NCI-H2081 treated with DMSO at 0.1 percent for 48 hours (cell line): ENCODE results near the gene TTC39B.

Experiments used
- DNase-seq: peaks from one replicate; lab custom pipeline; 2025; lab: John Stamatoyannopoulos, UW

The TTC39B gene

DNA sequence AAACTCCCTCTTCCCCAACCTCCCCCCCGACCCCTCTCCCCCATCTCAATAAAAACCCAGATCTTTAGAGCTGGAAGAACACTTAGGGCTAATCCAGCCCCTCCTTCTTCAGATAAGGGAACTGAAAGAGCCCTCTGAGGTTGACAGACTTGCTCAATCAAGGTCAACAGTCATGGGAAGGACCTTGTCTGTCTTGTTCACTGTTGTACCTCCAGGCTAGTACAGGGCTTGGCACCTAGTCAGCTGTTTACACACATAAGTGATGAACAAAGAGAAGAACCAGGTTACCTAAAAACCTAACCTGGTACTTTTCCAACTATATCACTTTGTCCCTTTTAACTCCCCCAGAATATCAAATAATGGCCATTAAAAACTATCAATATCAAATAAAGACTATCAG lies 2.4 kb downstream of the TTC39B start:
- DNase-seq: no peak

DNA sequence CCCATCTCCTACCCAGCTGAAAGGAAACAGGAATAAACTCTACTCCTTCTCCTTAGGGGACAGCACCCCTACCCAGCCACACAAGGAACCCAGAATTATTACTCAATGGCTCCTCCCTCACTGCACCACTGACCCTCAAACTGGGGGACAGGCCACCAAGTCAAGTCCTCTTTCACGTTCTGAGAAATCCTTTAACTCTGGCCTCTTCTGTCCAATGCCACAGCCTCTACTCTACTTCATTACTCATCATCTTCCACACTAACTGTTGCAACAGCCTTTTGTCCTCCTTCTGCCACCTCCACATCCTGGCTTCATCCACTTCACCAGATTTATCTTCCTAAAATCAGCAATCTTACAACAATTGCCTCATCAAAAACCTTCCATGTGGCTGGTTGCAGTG lies 6.8 kb downstream of the TTC39B start:
- DNase-seq: no peak

DNA sequence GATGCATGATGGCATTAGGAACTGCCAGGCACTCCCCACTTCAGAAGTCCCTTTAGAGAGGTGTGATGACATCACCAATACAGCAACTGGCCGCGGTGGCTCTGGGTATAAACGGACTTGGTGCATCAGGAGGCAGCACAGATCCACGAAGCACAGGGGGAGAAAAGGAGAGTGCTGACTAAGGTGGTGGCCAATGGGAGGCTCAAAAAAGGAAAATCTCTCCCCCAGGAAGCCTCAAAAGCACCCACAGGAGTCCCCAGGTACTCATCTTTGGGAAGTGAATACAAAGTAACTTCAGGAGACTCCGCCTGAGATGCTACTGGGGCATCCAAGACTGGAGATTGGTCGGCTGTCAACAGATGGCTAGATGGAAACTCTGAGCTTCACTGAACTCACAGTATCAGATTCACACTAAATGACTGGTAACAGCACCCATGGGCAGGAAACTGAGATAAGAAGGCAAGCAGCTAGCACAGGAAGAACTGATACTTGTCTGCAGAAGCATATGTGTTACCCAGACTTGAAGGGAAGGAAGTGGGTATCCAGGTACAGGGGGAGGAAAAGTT lies 7.6 kb downstream of the TTC39B start:
- DNase-seq: no peak

DNA sequence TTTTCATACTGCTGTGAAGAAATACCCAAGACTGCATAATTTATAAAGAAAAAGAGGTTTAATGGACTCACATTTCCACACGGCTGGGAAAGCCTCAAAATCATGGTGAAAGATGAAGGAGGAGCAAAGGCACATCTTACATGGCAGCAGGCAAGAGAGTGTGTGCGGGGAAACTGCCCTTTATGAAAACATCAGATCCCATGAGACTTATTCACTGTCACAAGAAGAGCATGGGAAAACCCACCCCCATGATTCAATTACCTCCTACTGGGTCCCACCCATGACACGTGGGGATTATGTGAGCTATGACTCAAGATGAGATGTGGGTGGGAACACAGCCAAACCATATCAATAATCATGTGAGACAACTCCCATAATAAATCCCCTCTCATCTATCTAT lies 8.7 kb downstream of the TTC39B start:
- no peak for DNase-seq

DNA sequence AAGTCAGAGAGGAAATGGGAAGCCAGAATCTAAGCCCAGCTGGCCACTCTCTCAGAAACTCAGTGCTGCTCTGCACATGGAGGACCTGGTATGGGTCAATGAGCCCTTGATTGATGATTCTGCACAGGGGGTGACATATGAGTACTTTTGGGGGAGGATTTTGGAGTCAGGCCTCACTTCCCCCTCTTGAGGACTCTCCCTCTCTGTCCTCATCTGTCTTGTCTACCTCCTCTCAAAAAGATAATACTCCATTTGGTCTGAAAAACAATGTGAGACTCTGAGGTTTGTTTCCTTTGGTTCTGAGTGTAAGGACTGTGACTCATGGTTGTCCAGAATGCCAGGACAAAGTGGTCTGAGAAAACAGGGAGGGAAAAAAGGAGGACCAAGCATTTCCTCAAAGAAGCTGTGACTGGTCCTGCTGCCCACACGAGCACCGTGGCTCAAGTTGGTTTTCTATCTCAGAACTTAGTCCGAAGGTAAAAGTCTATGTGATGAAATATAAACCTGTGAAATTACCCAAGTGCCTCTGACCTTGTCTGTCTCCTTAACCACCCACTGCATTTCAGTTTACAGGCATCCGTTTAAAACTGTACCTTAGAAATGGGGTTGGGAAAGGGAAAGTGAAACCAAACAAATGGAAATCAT lies 11.1 kb downstream of the TTC39B start:
- DNase-seq: no peak

DNA sequence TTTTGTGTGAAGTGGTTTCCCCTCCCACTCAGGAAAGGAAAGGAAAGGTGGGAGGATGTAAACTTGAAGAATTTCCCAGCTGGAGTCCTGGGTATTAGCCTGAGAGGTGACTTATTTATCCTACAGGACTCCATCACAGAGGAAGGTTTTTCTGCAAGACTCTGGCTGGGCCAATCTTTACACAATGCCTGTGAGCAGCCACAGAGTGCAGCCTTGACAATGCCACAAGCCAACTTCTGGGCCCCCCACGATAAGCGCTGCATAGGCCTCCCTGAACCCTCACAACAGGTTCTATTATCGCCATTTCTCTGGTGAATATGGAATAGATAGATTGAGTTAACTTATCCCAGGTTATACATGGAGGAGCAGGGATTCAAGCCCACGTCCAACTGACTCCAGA lies 12.4 kb downstream of the TTC39B start:
- no peak for DNase-seq

DNA sequence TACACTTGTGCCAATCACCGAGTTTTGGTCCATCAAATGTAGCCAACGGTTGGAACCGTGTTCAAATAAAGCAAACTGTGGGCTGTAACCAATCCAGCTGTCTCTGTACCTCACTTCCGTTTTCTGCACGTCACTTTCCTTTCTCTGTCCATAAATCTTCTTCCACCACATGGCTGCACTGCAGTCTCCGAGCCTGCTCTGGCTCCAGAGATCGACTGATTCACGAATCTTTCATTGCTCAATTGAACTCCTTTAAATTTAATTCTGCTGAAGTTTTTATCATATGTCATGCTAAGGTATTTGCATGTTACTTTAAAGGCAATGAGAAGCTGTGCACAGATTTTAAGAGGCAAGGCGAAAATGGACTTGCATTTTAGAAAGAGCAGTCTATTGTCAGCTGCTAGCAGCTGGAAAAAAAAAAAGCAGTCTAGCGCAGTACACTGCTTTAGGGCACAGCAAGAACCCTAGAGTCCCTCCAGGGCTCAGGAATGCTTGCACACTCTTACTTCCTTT lies 13.2 kb downstream of the TTC39B start:
- DNase-seq: no peak

DNA sequence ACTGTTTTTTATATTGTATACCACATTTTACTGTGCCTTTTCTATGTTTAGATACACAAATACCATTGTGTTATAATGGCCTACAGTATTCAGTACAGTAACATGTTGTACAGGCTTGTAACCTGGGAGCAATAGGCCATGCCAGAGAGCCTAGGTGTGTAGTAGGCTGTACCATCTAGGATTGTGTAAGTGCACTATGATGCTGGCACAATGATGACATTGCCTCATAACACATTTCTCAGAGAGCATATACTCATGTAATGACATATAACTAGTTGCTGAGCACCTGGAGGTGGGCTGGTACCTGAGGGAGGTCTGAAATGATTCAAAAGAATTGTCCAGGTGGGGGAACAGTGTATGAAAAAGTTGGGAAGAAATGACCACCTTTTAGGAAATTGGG lies 13.9 kb downstream of the TTC39B start:
- DNase-seq: no peak

DNA sequence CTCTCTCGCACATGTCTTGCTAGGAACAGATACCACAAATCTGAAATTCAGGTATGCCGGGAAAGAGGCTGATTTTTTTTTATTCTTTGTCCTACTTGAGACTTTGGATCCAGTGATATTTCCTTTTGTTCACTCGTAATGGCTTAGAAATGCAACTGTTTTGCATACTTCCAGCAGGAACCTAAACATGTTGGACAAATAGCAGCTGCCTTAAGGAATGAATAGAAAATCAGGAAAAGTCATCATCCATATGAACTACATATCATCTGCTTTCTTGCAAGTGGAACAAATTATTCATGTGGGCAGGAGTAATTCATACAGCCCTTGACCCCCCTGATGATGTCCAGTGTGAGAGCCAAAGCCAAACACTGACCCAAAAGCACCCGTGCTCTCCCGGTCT lies 17.4 kb downstream of the TTC39B start:
- no peak for DNase-seq

DNA sequence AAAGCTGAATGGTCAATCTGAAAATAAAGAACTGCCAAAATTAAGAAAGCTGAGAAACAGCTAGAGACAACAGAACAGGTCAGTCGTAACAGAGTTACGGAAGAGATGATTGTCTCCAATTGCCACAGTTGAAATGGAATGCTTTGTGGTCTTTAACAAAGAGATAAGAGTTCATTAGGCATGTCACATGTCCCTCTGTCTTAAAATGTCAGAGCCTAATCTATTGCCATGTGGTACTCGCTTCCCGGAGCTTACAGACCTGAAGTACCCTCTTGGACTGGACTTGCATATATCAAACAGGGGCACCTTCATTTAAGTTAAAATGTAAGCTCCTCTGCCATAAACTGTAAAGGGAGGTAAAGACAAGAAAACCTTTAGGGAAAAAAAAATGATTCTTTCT lies 19.7 kb downstream of the TTC39B start:
- DNase-seq: no peak

DNA sequence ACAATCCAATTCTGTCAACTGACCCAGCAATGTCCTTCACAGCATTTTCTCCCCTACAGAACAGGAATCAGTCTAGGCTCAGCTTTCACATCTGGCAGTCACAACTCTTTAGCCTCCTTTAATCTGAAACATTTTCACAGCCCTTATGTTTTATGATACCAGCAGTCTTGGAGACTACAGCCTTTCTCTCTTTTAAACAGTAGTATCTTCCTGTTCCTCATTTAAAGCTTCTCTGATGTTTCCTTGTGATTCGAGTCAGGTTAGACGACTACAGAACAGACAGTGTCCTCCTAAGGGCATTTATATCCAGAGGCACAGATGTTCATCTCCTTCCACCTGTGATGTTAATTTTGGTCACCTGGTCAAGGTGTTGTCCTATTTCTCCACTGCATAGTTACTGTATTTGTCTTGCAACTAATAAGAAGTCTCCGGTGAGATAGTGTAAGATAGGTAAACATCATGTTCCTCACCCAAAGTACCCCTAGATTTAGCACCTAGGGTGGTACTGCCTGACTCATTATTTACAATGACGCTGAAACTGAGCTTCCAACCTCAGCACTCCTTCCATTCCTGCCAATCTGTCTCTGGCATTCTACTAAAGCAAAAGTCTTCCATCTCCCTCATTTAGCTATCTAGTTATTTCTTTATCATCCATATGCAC lies 20.7 kb downstream of the TTC39B start:
- no peak for DNase-seq

DNA sequence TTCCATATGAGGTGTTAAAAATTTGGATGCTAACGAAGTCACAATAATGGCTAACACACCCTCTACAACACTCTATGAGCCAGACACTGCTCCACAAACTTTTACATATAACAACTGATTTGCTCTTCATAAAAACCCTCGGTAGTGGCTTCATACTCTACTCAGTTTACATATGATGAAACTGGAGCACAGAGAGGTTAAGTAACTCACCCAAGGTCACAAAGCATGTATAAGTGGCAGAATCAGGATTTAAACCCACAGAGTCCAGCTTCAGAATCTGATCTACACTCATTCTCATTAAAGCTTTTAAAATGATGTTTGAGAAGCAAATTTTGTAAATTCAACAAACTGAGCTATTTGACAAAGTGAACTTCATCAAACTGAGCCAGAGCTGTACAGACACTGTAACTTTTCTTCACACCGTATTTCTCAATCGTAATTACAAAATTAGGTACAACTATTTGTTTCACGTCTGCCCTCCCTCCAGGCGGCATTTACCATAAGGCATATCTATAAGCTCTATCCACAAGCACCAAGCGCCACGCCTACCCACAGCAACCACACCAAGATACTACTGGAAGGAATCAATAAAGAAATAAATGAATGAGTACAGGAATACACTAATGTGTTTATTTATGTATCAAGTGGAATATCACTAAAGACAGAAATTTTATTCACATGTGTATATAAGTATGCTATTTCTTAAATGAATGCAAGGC lies 24.3 kb downstream of the TTC39B start:
- DNase-seq: no peak

DNA sequence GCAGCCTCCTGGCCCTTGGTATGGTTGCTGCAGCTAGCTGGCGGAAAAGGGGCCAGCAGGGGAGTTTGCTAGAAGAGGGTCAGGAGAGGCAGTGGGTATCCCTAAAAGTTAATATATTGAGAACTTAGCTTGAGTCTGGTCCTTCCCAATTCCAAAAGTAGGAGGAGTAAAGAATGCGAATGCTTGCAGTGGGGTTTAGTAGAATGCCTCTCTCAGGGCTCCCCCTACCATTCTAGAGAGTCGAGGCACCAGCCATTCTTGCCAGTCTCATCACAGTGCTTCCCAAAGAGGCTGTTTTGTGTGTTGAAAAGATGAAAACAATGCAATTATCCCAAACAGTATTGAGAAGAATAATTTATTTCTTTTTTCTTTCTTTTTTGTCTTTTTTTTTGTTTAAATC lies 26.4 kb downstream of the TTC39B start:
- no peak for DNase-seq

DNA sequence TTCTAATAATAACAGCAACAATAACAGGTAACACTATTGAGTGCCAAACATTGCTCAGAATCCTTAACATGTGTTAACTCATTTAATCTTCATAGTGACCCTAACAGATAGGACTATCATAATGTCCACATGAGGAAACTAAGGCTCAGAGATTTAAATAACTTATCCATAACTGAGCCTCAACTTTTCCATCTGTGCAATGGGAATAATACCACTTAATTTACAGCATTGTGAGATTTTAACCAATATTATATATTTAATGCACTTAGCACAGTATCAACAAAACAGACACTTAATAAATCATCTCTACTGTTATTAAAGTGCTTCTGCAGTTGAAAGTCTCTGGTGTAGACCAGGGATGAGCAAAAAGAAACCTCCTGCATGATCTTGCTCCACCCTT lies 28.2 kb downstream of the TTC39B start:
- DNase-seq: no peak

DNA sequence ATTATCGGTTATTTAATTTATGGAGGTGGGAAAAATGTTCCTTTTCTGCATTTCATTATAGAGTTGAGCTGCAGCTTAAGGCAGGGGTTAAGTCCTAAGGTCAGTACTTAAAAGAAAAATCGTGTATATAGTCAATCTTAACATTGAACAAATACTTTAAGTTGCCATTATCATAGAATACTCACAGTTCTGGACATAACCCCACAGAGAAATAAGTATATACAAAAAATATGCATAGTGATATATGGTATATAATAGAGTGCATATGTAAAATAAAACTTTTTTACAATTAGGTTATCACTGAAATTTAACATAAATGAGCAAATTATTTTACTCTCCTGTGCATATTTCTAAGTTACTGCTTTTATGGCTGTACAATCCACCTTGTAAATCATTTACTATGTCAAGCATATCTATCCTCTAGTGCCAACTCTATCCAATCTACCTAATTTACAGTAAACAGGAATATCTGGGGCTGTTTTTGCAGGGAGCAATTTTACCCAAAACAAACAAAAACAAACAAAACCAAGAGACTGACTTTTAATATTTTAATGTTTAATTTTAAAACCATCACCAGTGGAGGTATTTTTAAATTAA lies 28.8 kb downstream of the TTC39B start:
- DNase-seq: no peak

DNA sequence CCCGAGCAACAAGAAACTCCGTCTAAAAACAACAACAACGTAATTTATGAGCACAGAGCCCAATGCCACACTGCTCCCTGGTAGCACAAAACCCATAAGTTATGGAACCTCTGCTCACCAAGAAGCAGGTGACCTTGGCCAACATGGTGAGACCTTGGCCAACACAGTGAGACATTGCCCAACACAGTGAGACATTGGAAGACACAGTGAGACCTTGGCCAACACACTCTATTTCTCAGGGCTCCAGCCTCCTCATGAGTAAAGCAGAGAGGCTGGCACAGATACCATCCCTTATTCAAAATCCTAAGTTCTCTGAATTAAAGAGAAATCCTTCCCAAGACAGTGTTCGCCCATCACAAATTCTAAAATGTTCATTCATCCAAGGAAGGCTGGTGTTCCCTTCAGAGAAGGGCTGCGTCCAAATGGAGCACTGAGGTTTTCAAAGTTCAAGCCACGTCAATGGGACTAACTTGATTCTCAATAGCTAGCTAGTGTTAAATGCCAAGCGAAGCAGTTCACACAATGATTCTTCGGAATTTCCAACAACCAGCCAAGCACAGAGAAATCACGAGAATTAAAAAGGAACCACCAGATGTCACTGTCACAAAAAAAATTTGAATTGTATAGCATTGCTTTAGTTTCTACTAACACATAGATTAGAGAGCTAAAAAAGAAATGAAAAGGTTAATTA lies 29.5 kb downstream of the TTC39B start:
- DNase-seq: no peak

DNA sequence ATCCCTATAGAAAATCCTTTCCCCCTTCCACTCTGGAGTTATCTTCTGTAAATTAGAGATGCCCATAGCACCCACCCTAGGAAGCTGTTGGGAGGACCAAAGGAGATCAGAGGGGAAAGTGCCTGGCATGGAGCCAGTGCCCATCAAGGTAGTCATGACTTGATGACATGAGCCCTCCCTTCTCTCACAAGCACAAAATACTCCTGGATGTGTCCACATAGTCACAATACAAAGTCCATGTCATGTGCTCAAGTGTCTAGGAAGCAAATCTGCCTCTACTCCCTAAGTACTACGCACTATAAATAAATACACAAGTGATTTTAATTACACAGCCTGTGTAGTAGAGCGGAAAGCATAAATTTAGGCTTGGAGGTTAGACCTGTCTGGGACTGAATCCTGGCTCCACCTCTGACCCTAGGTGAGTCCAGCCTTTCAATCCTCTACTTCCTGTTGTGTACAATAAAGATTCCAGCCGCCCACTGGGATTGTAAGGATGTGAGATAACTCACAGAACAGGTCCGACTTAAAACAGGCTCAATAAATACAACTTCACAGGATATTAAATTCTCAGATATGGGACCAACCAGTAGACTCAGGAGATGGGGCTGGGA lies 30.6 kb downstream of the TTC39B start:
- DNase-seq: no peak

DNA sequence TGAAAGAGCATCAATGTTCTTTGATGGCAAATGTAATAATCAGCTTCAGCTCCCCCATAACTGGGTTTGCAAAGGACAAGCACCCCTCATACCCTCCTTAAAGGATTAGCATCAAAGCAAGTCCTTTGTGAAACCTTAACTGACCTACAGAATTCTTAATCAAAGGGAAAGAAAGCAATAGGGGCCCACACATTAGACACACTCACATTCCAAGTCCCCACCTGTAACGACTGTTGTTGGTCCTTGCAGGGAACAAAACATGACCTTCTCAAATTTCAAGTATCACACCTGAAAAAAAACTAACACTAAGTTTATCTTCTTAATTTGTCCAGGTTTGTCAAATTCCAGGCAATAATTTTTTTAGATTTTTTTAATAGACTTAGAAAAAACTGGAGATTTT lies 32.6 kb downstream of the TTC39B start:
- DNase-seq: no peak

DNA sequence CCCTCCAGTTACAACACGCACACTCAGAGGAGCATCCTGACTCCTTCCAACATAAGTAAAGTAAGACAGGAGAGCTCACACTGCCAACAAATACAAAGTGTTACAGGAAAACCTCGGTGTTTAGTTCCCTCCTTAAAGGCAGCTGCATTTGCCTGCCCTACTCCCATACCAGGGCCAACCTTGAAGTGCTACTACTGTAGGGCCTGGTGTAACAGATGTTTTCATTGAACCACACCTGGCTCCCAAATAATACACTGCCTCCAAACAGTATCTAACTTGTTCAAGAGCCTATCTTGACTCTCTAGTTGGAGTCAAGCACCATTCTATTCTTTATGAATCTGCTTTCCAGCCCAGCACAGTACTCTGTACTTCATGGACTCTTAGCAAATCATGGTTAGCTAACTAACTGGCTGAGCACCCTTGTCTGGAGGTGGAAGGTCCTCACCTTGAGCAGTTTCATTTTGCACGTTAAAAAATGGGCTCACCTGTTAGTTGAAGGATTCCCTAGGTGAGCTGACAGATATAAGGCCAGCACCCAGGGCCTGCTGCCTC lies 34.6 kb downstream of the TTC39B start:
- DNase-seq: no peak

DNA sequence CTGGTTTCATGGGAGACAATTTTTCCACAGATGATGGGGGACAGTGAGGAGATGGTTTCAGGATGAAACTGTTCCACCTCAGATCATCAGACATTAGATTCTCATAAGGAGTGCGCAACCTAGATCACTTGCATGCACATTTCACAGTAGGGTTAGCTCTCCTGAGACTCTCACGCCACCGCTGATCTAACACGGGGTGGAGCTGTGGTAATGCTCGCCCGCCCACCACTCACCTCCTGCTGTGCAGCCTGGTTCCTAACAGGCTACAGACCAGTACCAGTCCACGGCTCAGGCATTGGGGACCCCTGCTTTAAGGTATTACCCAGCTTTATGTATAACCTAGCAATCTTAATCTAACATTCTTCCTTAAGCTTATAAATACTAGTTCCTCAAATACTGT lies 35.6 kb downstream of the TTC39B start:
- no peak for DNase-seq

DNA sequence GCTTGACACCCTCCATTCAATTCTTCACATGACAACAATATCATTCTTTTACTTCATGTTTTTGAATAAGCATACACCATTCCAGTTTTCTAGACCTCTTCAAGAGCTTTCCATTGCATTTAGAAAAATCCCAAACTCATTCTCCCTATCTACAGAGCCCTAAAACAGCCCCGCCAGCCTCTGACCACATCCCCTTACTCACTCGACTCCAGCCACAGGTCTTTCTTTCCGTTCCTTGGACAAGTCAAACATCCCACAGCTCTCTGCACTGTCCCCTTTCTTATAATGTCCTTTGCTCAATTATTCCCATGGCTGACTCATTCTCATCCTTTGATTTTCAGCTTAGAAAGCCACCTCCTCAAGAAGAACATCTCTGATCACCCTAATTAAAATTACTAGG lies 38.2 kb downstream of the TTC39B start:
- no peak for DNase-seq
